HG02981 (cell line): ENCODE results near the gene TEPSIN.

Experiments used
- ATAC-seq: cut with Tn5 transposase; IDR thresholded peaks from one replicate; pipeline ENCODE4 v1.9.1; 2021; ENCODE audit warnings: mild to moderate bottlenecking, moderate library complexity; ENCODE audit not compliant: unreplicated experiment

TEPSIN gene

DNA sequence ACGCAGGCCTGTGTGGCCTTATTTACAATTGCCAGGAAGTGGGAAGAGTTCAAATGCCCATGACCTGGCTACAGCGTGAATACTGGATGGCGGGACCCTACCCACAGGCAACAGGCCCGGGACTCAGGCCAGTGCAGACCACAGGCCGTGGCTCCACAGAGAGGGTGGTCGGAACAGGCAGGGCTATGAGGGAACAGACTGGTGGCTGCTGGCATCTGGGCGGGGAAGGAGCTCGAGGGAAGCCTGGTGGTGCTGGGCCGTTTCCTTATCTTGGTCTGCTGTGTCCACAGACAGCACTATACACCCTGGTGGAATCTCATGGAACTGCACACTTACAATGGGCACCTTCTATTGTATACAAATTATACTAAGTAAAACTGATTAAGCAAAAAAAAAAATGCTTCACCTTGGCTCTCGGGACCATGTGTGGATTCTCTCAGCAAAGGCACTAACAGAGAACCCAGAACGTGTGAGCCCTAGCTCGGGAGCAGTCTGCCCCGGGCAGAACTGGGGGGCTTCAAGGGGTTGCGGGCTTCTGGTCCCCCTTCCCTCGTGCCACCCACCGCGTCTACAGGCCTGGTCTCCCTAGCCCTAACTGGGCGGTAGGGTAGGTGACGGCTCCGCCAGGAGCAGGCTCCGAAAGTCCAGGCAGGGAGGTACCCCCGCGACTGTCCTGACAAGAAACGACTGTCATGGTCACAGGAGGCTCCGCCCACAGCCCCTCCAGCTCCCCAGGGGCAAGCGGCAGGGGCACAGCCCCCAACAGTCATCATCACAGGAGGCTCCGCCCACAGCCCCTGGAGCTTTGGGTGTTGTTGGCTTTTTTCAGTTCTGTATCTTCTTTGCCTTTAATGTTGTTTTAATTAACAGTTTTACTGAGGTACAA lies 37.9 kb downstream of the TEPSIN start:
- ATAC-seq = no peak

DNA sequence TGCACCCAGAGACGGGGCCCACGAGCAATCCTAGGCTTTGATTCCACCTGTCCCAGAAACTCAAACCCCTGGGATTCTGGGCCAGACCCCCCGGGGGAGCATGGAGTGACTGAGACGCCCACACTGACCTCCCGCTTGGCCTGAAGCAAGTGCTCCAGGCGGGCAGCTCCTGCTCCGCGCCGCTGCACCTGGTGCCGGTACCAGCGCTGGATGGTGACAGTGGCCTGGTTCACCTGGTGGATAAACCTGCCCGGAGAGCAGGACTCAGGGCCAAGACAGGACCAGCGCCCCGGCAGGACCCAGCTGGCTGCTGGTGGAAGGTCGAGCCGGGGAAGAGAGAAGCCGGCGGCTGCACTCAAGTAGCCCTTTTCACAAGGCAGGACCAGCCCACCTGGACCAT lies 38.7 kb downstream of the TEPSIN start:
- ATAC-seq = no peak

DNA sequence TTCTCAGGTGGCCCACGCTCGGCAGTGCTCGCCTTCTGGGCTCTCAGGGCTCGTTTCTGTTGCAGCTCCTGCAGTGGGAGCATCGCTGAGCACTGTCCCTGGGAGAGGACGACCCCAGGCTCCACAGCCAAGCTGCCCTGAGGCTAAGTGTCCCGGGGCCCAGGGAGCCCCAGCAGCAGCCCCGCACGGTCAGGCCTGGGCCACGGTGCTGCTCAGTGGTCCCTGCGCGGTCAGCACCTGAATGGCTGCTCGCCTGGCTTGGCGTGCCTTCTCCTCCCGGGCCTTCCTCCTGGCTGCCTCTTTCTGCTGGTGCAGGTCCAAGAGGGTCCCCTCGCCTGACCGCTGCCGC lies 39.4 kb downstream of the TEPSIN start:
- no peak for ATAC-seq

DNA sequence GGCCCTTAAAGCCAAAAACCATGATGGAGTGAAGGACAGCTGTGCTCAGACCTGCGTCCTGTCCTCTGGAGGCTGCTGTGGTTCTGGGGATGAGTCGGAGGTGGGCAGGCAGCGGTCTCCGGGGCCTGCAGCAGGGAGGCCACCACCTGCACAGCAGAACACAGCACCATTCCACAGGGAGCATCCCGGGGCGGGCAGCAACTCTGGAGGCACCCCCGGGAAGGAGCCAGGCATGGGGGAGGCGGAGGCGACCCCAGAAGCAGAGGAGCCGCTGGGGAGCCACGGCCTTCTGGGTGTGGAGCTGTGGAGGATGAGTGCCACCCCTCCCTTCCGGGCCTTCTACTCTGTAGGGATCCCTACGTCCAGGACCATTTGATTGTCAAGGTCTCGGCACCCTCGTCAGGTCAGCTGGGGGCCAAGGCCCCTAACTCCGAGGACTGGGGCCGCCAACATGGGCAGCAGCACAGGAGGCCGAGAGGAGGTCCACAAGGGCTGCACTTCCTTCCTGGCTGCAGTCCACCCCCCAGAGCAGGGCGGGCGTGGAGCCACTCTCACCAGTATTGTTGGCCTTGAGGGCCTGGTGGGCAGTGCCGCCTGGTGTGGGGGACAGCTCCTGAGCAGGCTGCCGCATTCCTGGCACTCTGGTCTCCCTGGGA lies 39.9 kb downstream of the TEPSIN start:
- ATAC-seq = no peak

DNA sequence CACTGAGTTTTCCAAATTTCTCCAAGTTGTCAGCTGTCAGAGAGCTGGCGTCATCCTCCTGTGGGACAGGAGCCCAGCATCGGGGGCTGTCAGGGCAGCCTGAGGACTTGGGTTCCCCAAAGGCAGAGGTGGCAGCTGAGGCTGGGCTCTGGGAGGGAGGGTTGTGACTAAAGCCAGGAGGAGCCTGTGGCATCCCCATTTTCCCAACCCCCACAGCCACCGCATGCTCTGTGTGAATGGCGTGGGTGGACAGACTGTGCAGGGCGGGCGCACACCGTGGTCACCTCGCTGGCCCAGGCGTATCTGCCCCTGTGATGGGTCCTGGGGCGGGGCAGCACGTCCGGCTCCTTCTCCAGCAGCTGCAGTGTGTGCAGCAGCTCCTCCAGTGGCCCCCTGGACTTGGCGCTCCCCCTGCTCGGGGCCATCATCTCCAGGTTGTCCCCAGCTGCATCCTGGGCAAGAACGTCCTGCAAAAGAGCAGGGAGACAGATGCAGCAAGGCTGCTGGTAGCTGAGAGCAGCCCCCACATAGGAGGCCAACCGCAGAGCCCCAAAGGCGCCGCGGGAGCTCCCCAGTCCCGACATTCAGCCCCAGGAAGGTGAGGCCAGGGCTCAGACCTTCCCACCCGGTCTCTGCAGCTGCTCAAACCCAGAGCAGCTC lies 40.9 kb downstream of the TEPSIN start:
- no peak for ATAC-seq

DNA sequence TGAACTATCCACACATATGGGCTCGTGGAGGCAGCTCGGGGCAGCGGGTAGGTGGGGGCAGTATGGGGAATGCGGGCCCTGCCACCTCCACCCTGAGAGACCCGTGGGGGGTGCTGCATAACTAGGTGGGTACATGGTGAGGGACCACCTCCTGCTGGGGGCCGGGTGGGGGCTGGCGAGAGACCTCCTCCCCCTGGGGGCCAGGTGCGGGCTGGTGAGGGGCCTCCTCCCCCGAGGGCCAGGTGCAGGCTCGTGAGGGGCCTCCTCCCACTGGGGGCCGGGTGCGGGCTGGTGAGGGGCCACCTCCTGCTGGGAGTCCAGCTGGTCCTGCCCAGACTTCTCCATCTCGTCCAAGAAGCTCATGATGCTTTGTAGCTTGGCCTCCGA lies 41.5 kb downstream of the TEPSIN start:
- ATAC-seq = no peak

DNA sequence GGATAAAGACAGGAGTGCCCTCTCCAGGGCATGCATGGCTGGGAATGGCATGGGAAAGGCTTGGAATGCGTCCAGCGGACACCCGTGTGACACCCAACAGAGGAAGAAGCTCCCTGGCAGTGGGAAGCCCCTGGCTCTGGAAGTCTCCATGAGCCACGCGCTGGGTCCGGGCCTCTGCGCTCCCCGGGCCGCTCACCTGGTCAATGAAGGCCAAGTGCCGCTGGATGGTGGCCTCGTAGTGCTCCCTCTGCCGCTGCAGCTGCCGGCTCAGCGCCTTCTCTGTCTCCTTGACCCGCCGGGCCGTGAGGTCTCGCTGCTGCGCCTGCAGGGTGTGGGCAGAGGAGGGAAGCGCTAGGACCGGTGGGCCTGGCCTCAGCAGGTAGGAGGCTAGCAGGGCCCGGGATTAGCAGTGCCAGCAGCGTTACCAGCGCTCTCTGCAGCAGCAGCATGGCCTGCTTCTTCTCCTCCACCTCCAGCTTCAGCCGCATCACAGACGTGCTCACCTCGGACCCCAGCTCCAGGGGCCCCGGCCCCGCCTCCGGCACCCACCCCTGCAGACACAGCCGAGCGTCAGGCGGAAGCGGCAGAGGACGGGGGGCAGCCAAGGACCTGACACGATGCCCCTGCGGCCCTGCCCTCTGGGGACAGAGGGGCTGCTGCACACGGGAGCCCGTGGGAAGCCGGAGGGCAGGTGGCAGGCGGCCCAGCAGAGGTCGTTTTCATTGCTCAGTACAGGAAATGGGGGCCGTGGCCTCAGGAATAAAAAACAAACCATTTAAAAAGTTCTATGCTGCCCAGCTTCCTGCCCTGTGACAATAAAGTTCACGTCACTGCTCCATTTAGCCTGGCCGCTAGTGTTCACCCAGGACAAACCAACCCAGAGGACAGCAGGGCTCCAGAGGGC lies 42.1 kb downstream of the TEPSIN start:
- no peak for ATAC-seq

DNA sequence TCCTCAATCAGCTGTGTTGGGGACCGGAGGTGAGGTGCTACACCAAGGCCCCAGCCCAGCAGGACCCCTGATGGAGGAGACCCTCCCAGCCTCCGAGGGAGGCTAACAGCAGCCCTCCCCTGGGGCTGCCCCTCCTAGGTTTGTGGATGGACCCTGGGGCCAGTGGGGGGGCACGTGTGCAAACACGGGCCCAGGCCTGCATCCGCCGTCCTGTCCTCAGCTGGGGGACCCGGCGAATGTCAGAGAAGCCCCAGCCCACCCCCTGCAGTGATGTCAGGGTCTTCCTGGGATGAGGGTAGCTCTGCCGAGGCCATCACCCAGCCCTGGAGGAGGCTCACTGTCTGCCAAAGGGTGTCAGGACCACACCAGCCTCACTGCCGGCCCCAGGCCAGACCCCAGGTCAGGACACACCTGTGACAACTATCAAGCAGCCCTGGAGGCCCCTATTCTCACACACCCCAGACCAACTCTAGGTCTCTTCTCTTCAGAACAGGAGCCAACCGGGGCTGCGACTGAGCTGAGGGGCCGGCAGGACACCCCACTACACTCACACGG lies 42.8 kb downstream of the TEPSIN start:
- ATAC-seq = no peak

DNA sequence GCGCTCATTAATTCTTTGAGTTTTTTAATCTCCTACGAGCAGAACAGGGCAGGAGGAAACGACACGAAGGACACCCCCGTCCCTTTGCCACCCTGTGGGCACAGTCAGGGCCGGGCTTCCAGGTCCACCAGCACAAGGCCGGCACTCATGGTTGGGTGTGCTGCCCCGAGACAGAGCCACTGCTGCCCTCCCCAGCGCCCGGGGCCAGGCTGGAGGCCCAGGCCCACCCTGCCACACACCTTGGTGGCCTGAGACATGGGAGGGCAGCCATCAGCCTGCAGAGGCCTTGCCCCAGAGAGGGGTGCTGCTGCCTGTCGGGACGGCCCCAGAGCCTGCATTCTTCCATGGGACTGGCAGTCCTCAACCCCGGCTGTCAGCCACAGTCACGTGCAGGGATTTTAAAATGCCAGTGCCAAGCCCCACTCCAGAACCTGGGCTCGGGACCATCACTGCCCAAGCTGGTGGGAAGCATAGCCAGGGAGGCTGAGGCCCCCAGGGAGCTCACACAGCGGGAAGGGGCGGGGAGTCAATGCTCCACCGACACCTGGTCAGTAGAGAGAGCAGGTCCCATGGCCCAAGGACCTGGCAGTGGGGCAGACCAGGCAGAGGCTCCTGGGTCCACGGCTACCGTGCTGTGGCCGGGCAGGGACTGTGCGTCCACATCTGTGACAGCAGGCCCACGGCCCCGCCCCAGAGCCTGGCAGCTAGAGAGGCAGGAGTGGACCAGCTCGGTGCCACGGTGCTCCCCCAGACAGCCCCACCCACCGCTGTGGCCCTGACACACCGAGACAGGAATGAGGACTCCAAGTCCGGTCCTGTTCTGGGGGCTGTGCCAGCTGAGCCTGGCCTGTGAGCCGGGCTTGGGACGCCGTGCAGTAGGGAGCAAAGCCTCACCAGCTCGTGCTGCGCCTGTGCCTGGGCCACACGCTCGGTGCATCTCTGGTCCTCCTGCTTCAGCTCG lies 43.6 kb downstream of the TEPSIN start:
- ATAC-seq = no peak

DNA sequence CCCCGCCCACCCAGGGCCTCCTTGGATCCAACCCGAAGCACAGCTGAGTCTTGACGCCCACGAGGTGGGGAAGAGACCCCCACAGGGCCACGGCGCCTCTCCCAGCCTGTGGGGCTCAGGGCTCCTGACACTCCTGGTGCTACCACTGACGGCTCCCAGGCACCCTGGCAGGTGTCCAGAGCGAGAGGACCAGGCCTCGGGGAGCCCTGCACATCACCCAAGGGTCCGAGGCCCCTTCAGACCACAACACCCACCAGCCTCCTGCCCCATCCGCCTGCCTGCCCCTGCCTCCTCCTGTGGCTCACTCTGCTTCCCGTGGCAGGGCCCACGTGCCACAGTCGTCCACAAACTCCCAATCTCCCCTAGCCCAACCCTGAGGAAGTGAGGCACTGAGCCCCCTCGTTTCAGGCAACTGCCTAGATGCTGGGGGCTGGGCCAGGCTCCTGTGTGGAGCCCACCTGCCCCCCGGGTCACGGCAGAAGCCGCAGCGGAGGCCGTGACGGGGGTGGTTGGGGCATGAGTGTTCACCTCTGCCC lies 44.6 kb downstream of the TEPSIN start:
- ATAC-seq = no peak

DNA sequence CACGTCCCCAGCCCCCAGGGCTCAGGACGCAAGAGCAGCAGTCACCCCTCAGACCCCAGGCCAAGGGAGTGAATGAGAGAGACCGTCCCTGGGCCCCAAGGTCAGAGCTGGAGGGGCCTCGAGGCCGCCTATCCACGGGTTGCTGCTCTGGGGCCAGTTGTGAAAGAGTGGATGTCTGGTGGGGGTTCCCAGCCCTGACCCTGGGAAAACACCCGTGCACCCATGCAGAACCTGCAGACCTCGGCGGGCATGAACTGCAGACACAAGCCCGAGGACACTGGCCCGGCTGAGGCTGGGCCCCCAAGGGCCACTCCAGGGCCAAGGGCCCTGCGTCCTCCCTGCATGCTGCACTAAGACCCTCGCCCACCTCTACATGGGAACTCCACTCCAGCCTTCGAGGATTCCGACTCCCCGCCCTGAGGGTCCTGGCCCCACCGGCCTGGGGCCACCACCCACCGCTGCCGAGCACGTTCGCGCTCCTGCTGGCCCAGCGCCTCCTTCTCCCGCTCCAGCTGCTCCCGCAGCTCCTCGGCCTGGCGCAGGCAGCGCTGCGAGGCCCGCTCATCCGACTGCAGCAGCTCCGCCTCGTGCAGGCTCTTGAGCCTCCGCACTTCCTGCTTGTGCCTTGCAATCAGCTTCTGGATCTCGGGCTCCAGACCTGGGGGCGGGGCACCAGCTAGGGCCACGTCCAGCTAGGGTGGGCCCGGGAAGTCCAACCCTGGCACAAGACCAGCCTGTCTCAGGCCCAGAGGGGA lies 45.2 kb downstream of the TEPSIN start:
- ATAC-seq = no peak

DNA sequence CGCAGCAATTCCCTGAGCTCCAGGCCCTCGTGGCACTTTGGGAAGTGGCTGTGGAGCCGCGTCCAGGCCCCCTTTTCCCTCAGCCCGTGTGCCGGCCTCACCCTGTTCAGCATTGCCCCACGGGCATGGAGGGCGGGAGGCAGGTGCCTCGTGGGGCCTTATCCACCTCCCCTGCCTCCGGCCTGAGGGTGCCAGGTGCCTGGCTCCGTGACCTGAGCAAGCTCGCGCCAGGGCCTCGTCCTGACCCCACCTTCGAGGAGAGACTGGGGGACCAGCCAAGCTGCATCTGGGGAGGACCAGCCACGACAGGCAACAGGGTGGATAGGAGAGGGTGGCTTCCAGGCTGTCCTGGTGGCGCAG lies 45.8 kb downstream of the TEPSIN start:
- no peak for ATAC-seq

DNA sequence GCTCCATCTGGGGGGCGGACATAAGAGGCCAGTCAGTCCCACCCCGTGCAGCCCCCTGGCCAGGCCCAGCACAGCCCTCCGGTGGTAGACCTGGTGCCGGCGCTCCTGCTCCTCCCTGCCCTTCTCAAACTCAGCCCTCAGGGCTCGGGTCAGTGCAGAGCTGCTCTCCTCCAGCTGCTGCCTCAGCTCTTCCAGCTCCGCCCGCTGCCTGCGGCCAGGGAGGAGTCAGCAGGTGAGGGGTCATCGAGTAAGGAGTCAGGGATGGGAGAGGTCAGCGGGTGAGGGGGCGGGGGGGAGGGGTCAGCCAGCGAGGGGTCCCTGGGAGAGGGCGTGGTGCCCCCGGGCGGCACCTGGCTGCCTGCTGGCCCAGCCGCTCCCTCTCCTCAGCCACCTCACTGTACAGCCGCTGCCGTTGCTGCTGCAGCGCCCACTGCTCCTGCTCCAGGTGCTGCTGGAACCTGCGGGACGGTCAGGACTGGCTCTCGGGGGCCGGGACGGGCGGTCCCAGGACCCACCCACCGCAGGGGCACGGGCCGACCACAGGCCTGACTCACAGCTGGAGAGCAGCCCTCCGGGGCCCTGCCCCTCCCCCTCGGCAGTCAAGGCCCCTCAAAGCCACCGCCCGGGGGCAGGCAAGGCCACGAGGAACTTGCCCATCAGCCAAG lies 46.3 kb downstream of the TEPSIN start:
- no peak for ATAC-seq

DNA sequence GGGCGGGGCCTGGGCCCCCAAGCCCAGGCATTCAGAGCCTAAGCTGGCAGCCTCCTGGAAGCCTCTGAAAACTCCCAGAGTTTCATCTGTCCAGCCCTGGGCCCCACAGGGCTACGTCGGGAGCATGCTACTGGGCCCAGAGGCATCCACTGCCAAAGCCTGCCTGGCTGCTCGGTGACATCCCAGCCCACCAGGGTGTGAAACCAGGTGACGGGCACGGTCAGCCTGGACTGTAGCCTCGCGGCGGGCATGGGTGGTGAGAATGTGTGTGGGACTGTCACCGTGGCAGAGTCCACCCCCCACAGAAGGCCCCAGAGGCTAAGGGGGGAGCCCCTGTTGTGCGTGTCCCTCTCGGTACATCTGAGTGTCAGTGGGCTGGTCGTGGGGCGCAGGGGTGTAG lies 47.2 kb downstream of the TEPSIN start:
- ATAC-seq = no peak

DNA sequence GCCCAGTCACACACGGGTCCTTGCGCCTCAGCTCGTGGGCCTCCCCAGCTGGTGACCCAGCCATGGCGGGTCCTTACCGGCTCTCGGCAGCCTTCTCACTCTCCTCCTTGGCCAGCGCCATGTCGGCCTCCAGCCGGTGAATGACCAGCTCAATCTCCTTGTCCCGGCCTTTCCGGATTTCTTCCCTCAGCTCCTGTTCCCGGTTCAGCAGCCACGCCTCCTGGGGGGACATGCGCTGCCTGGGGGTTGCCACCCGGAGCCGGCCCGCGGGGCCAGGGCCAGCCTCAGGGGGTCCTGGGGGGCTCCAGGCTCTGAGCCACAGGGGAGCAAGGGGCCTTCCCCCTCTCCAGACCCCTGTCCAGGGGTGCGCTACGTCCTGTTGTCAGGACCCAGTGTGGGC lies 47.7 kb downstream of the TEPSIN start:
- ATAC-seq = no peak

DNA sequence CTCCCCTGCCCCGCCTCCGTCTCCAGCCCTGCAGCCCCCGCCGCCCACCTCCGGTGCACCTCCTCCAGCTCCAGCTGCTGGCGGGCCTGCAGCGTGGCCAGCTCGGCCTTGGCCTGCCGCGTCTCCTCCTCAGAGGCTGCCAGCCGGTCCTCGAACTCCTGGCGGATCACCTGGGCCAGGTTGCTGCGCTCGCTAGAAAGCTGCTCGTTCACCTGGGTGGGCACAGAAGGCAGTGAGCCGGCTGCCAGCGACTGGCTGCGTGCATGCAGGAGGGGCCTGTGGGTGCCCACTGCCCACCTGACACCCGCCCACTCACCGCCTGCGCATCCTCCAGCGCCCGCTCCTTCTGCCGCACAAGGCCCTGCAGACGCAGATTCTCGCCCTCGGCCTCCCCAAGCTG lies 48.3 kb downstream of the TEPSIN start:
- no peak for ATAC-seq

DNA sequence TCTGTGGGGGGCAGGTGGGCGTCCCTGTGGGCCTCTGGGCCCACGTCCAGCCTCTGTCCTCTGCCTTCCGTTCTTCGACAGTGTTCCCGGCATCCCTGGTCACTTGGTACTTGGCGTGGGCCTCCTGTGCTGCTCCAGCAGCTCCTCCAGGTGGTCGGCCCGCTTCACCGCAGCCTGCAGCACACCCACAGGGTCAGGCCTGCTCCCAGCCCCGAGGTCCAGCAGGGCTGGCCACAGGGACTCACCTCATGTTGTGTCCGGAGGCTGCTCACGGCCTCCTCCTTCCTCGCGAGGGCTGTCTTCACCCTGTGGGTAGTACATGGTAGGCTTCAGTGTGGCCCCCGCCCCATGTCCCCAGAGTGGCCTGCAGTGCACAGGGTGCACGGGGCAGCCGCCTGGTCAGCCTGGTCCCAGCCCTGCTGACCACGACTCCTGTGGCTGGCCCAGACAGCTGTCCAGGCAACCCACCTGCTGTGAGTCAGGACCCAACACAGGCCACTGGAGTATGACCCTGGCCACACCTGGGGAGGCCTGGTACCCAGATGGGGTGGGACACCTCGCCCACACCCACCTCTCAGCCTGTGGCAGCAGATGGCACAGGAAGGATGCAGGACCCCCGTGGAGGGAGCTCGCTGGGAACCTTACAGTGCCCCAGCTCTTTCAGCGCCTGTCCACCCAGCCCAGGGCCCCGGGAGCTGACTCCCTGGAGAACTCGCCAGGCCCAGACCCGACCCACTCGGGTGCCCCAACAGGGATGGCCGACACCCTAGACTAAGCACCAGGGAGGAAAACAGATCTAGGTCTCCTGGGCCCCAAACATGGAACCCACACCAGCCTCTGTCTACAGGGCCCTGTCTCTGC lies 49.0 kb downstream of the TEPSIN start:
- no peak for ATAC-seq
